ENCODE measurements around the gene SYN1.

The SYN1 gene

GRCh38 chrX:47574547-47575301 is 44.9 kb downstream of the SYN1 start:
- DNase-seq (ENCODE audit: insufficient read length, low spot score), result no peak
- FAIRE-seq, result no peak

GRCh38 chrX:47574076-47574546 is 45.5 kb downstream of the SYN1 start:
- DNase-seq (ENCODE audit: insufficient read length, low spot score) (no peak), FAIRE-seq (no peak)

- FAIRE-seq (no peak), DNase-seq (ENCODE audit: insufficient read length, low spot score) (no peak)
These were observed 46.1 kb downstream of the SYN1 start for GRCh38 chrX:47573341-47574075.

GRCh38 chrX:47572773-47573340 is 46.8 kb downstream of the SYN1 start:
- no peak for FAIRE-seq

GRCh38 chrX:47571896-47572295 is 47.8 kb downstream of the SYN1 start:
- FAIRE-seq, result no peak

More at GRCh38 chrX:47572773-47573340, 46.8 kb downstream of the SYN1 start:
- no peak for DNase-seq (ENCODE audit: insufficient read length, low spot score)

GRCh38 chrX:47571215-47571614 is 48.4 kb downstream of the SYN1 start:
- no peak for DNase-seq (ENCODE audit: insufficient read length, low spot score)
- no peak for FAIRE-seq

More at GRCh38 chrX:47571896-47572295, 47.8 kb downstream of the SYN1 start:
- DNase-seq (ENCODE audit: insufficient read length, low spot score), result no peak

GRCh38 chrX:47570794-47571193 is 48.9 kb downstream of the SYN1 start:
- DNase-seq (ENCODE audit: insufficient read length, low spot score) (no peak), FAIRE-seq (no peak)

GRCh38 chrX:47568656-47569295 is 50.9 kb downstream of the SYN1 start:
- FAIRE-seq (no peak), DNase-seq (ENCODE audit: insufficient read length, low spot score) (no peak)

GRCh38 chrX:47566841-47567240 is 52.8 kb downstream of the SYN1 start:
- FAIRE-seq, result no peak
- no peak for DNase-seq (ENCODE audit: insufficient read length, low spot score)

GRCh38 chrX:47564438-47565085 is 55.1 kb downstream of the SYN1 start:
- FAIRE-seq (no peak), DNase-seq (ENCODE audit: insufficient read length, low spot score) (no peak)

- no peak for DNase-seq (ENCODE audit: insufficient read length, low spot score)
- no peak for FAIRE-seq
These were observed 55.8 kb downstream of the SYN1 start for GRCh38 chrX:47563801-47564315.

GRCh38 chrX:47562615-47563243 is 56.9 kb downstream of the SYN1 start:
- no peak for DNase-seq (ENCODE audit: insufficient read length, low spot score)
- FAIRE-seq, result no peak

GRCh38 chrX:47561659-47562151 is 58.0 kb downstream of the SYN1 start:
- FAIRE-seq (no peak), DNase-seq (ENCODE audit: insufficient read length, low spot score) (no peak)

GRCh38 chrX:47560934-47561658 is 58.6 kb downstream of the SYN1 start, which contains the start of gene ARAF:
Gene ARAF (plus strand): TSS chrX:47561205. CDS start chrX:47562968, 1,763 bp downstream.
- peak; percentile 23 for FAIRE-seq
- peak; percentile 88 for DNase-seq (ENCODE audit: insufficient read length, low spot score)

- DNase-seq (ENCODE audit: insufficient read length, low spot score) (no peak), FAIRE-seq (no peak)
These were observed 59.3 kb downstream of the SYN1 start for GRCh38 chrX:47560179-47560933.

- DNase-seq (ENCODE audit: insufficient read length, low spot score) (no peak), FAIRE-seq (no peak)
These were observed 61.2 kb downstream of the SYN1 start for GRCh38 chrX:47558436-47558835.

GRCh38 chrX:47556045-47556623 is 63.5 kb downstream of the SYN1 start:
- FAIRE-seq (peak; percentile 33), DNase-seq (ENCODE audit: insufficient read length, low spot score) (peak; percentile 73)

- FAIRE-seq (no peak), DNase-seq (ENCODE audit: insufficient read length, low spot score) (no peak)
These were observed 76.2 kb downstream of the SYN1 start for GRCh38 chrX:47543496-47543895.

Data from HTR-8/SVneo (cell line).